T-cell (primary cell): ENCODE measurements around the gene ANKRD33B. TPM values are rescaled to one million over a fixed set of nuclear protein-coding genes. Genes with fewer than 3 reads are reported as not detected.

ENCODE experiments used
- ATAC-seq, 4 experiments: fragments of 200-7000 bp in 3 of 4; fragments of 150-1000 bp in 1 of 4; cut with Tn5 transposase; replicated peaks in 1 of 4; 1 replicate in 3 of 4; 2 replicates in 1 of 4; pipeline ENCODE4 v1.10.0; 2021; ENCODE audit warnings: moderate library complexity in 3 of 4, mild to moderate bottlenecking in 2 of 4, moderate number of reproducible peaks in 1 of 4
- CTCF ChIA-PET, 2 donors: fragments of 300-600 bp; sonication (Branson Sonifier 250); formaldehyde crosslinking; loops; one replicate each; lab custom pipeline; 2022; ENCODE audit warnings: antibody characterized with exemption in 2 of 2; lab: Charles Lee
- POLR2A ChIA-PET, 2 donors: fragments of 300-600 bp; sonication (Branson Sonifier 250); formaldehyde crosslinking; loops; one replicate each; lab custom pipeline; 2022; ENCODE audit warnings: antibody characterized with exemption in 2 of 2; lab: Charles Lee
- DNase-seq, 35 experiments: peaks; one replicate each; pipeline versions ENCODE4 v3.0.0 to v3.0.0-alpha.2; 2013 to 2023
- H3K27ac ChIP-seq: one replicate; pipeline ENCODE4 v1.5.1; 2013; ENCODE audit warnings: low read length
- H3K27me3 ChIP-seq, 2 experiments: replicated peaks in 1 of 2; 1 replicate in 1 of 2; 2 replicates in 1 of 2; pipeline versions ENCODE4 v1.6.1 to v1.7.0; 2013; ENCODE audit warnings: low read length in 1 of 2, mixed read lengths in 1 of 2; ENCODE audit not compliant: control insufficient read depth in 2 of 2, insufficient read depth in 2 of 2; ENCODE audit errors: extremely low read depth in 1 of 2
- H3K36me3 ChIP-seq, 2 donors: 1 replicate in 1 of 2; 2 replicates in 1 of 2; pipeline versions ENCODE4 v1.6.1 to v1.7.0; 2013; ENCODE audit warnings: low read length in 1 of 2; ENCODE audit not compliant: control insufficient read depth in 2 of 2, insufficient read depth in 1 of 2; ENCODE audit errors: extremely low read depth in 1 of 2
- H3K4me1 ChIP-seq, 2 experiments: 1 replicate in 1 of 2; 2 replicates in 1 of 2; pipeline versions ENCODE4 v1.6.1 to v1.7.0; 2013; ENCODE audit warnings: low read length in 2 of 2, mixed read lengths in 1 of 2; ENCODE audit not compliant: insufficient read depth in 2 of 2, control insufficient read depth in 1 of 2; ENCODE audit errors: extremely low read depth in 1 of 2
- H3K4me3 ChIP-seq, 2 donors: 1 replicate in 1 of 2; 2 replicates in 1 of 2; pipeline versions ENCODE4 v1.5.1 to v1.7.0; 2013; ENCODE audit warnings: mild to moderate bottlenecking in 2 of 2, low read length in 1 of 2, moderate library complexity in 1 of 2; ENCODE audit not compliant: control insufficient read depth in 1 of 2; ENCODE audit errors: extremely low read depth in 1 of 2
- H3K9me3 ChIP-seq: 2 replicates; pipeline ENCODE4 v1.7.0; 2013
- H3K27ac Mint-ChIP-seq, 2 donors: one replicate each; pipeline ENCODE4 v1.8.0; 2020 to 2021; ENCODE audit warnings: mild to moderate bottlenecking in 2 of 2, mixed read lengths in 2 of 2
- H3K27me3 Mint-ChIP-seq, 2 donors: one replicate each; pipeline ENCODE4 v1.8.0; 2021 to 2022; ENCODE audit warnings: mixed read lengths in 2 of 2
- H3K36me3 Mint-ChIP-seq: one replicate; pipeline ENCODE4 v1.8.0; 2021; ENCODE audit warnings: mixed read lengths
- H3K4me1 Mint-ChIP-seq, 3 donors: one replicate each; pipeline ENCODE4 v1.8.0; 2020 to 2022; ENCODE audit warnings: mixed read lengths in 3 of 3, mild to moderate bottlenecking in 1 of 3
- H3K4me3 Mint-ChIP-seq, 3 donors: one replicate each; pipeline ENCODE4 v1.8.0; 2020 to 2022; ENCODE audit warnings: mild to moderate bottlenecking in 3 of 3, mixed read lengths in 3 of 3, moderate library complexity in 3 of 3
- H3K9me3 Mint-ChIP-seq, 3 donors: one replicate each; pipeline ENCODE4 v1.8.0; 2020 to 2022; ENCODE audit warnings: mixed read lengths in 3 of 3
- WGBS: methylation state at CpG from one replicate; pipeline ENCODE4 v1.1.5; 2013; ENCODE audit warnings: missing lambda C conversion rate; ENCODE audit not compliant: insufficient coverage; 5-methylcytosine and 5-hydroxymethylcytosine counted together
- total RNA-seq, 35 experiments: library from RNA in 6 of 35; stranded (reverse) in 6 of 35; fragments of 120-200 nt in 1 of 35; gene quantifications; one replicate each; pipeline versions ENCODE4 v1.2.1 to v1.2.4 and lab custom pipeline; 2013 to 2026

The ANKRD33B gene
- total RNA-seq, 5 donors from 2014 or later (not counting 1 experiment from before 2014, with no cell fraction given), result 1.0 to 4.1 (median 2.4) TPM

DNA sequence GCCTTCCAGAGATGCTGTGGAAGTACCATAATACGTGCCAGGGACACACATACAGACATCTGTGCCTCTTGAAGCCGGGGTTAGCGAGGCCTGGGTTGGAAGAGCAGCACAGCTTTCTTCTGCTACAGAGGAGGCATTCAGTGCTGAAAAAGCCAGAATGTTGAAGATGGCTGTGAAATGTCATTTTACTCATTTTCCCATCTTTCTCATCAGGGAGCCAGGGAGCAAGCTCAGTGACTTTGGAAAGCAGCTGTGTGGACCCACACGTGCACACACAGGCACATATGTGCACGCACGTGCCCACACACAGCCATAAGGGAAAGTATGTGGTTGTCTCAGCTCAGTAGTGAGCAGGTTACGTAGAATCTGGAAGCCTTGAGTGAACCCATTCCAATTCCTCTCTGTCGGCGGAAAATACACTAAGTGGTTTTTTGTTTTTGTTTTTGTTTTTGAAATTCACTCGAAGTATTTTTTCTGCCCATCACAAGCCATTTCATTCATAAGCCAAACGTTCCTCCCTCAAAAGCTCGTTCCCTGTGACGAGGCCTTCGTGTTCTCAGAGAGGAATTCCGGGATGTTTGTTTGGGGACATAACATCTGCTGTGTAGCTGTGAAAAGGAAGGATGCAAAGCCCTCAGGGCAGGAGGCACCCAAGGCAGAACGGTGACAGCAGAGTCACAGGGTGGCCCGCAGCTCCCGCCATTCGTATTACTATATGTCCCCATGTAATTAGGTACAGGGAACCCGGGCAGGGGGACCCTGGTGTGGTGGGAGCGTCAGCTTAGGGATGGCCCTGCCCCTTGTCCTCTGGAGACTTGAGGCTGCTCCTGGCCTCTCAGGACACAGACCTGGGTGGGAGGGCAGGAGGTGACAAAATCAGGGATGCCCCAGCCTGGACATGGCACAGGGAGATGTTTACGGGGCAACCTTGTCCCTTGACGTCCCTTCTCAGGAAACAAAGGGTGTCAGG is 29.0 kb upstream of the ANKRD33B start:
- no peaks in the 10 kb centered on the region for H3K36me3 Mint-ChIP-seq
- H3K27me3 ChIP-seq, result peaks cover 0 to 65% of the 10 kb centered on the region in 2 experiments
- H3K36me3 ChIP-seq, result no peaks in the 10 kb centered on the region
- H3K9me3 Mint-ChIP-seq, result no peaks in the 10 kb centered on the region
- CTCF ChIA-PET, result interaction anchor here in 1 of 2 donors (0.6 kb wide), 1 partner anchor 148 kb away, joined by 3 read pairs; no protein-coding TSS in a partner anchor
- DNase-seq (no peak), ATAC-seq (no peak)
- POLR2A ChIA-PET, result no interaction called here
- no peak overlapping the region for H3K4me3 Mint-ChIP-seq
- WGBS, result 89% methylated on average over 13 of the region's 23 CpGs
- H3K4me1 ChIP-seq, result peaks cover 0 to 12% of the 10 kb centered on the region in 2 experiments
- peaks cover 12 to 18% (median 17%) of the 10 kb centered on the region in 3 donors for H3K4me1 Mint-ChIP-seq
- no peak overlapping the region for H3K4me3 ChIP-seq
- H3K27me3 Mint-ChIP-seq, result peaks cover 21 to 35% of the 10 kb centered on the region in 2 donors
- H3K27ac Mint-ChIP-seq, result no peak overlapping the region
- no peaks in the 10 kb centered on the region for H3K9me3 ChIP-seq
- no peak overlapping the region for H3K27ac ChIP-seq

DNA sequence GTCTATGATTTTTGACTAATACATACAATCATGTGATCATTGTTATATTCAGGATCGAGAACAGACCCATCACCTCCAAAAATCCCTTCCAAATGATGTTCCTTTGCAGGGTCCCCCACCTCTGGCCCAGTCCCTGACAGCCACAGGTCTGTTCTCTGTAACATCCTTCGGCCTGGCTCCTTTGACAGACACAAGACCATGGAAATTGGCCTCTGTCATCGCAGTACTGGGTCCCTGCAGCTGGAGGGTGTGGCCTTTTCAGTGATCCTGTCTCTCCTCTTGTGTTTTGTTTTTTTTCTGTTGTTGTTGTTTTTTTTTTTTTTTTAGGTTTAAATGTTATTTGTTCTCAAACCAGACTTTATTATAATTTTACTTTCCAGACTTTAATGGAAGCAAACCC is 27.4 kb upstream of the ANKRD33B start:
- Histone ChIP-seq H3K9me3 (no peaks in the 10 kb centered on the region), H3K27ac (no peak overlapping the region), H3K36me3 (no peaks in the 10 kb centered on the region), H3K4me1 (peaks cover 0 to 12% of the 10 kb centered on the region in 2 experiments), H3K27me3 (peaks cover 0 to 65% of the 10 kb centered on the region in 2 experiments), H3K4me3 (no peak overlapping the region)
- WGBS, result 71% methylated on average over 1 of the region's 3 CpGs
- DNase-seq, result no peak
- ATAC-seq, result no peak
- Mint-ChIP-seq H3K36me3 (no peaks in the 10 kb centered on the region), H3K27ac (no peak overlapping the region), H3K4me1 (peaks cover 12 to 18% (median 17%) of the 10 kb centered on the region in 3 donors), H3K9me3 (no peaks in the 10 kb centered on the region), H3K27me3 (peaks cover 20 to 35% of the 10 kb centered on the region in 2 donors), H3K4me3 (peak overlapping the region in 2 of 3 donors; percentile 59 to 77)
- ChIA-PET POLR2A (no interaction called here), CTCF (no interaction called here)

DNA sequence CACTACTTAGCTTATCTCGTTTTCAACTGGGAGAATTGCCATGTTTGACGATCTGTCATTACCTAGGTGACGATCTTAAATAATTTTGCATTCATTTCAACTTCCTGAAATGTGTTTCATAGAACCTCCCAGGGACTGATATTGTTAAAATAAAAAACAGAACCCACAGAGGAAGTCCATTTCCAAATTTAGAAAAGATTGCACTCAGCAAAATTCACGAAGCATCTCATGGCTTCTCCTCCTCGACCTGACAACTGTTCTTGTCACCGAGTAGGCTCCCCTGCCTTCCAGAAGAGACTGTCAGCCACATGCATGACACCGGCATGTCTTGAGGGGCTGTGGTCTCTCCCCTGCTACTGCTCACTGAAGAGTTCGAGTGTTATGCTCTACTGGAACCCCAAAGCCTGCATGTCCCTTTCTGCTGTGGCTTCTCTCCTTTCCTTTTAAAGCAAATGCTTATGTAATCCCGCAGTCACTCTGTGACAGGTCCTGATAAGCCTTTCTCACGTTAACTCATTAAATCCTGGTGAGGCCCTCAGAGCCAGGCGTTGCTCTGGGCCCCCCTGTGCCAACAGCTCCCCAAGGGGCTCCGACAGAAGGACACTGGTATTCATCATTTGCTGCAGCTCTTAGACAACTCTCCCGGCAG is 26.8 kb upstream of the ANKRD33B start:
- Mint-ChIP-seq H3K4me1 (peaks cover 12 to 18% (median 17%) of the 10 kb centered on the region in 3 donors), H3K27me3 (peaks cover 20 to 30% of the 10 kb centered on the region in 2 donors), H3K36me3 (no peaks in the 10 kb centered on the region), H3K27ac (peak overlapping the region in 1 of 2 donors; percentile 25), H3K9me3 (no peaks in the 10 kb centered on the region), H3K4me3 (peak overlapping the region; percentile 44 to 77 (median 59))
- Histone ChIP-seq H3K27me3 (peaks cover 0 to 63% of the 10 kb centered on the region in 2 experiments), H3K9me3 (no peaks in the 10 kb centered on the region), H3K4me3 (no peak overlapping the region), H3K4me1 (peaks cover 0 to 12% of the 10 kb centered on the region in 2 experiments), H3K36me3 (no peaks in the 10 kb centered on the region), H3K27ac (no peak overlapping the region)
- ATAC-seq (peak in 3 of 4 experiments; percentile 27 to 45 (median 35)), DNase-seq (peak in 1 of 35 experiments; percentile 4)
- ChIA-PET POLR2A (no interaction called here), CTCF (no interaction called here)
- 18% methylated on average over 11 of the region's 13 CpGs for WGBS

DNA sequence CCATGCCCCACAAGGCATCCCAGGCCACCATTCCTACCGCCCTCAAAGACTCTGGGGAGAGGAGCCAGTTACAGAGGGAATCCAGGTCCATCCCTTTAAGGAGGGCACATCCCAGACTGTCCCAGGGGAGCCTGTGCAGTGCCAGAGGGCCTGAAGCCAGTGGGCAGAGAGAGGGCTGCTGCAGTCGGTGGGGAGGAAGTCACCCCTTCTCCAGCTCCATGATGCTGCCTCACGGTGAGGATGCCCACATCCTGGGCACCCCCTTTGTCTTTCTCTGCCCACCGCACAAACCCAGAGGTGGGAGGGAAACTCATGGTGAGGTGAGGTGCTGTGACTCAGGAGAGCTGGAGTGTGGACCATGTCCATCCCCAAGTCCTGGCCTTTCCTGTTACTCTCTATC is 26.2 kb upstream of the ANKRD33B start:
- Histone ChIP-seq H3K27ac (no peak overlapping the region), H3K27me3 (peaks cover 0 to 60% of the 10 kb centered on the region in 2 experiments), H3K4me3 (no peak overlapping the region), H3K9me3 (no peaks in the 10 kb centered on the region), H3K4me1 (peaks cover 0 to 12% of the 10 kb centered on the region in 2 experiments), H3K36me3 (no peaks in the 10 kb centered on the region)
- Mint-ChIP-seq H3K27ac (no peak overlapping the region), H3K9me3 (no peaks in the 10 kb centered on the region), H3K4me1 (peaks cover 12 to 18% (median 17%) of the 10 kb centered on the region in 3 donors), H3K4me3 (peak overlapping the region in 1 of 3 donors; percentile 77), H3K27me3 (peaks cover 23 to 30% of the 10 kb centered on the region in 2 donors), H3K36me3 (no peaks in the 10 kb centered on the region)
- POLR2A ChIA-PET, result no interaction called here
- CTCF ChIA-PET, result no interaction called here
- ATAC-seq, result peak; percentile 31 to 46 (median 40)
- DNase-seq, result no peak
- WGBS, result no CpG with 5 or more reads among the region's 4 CpGs

DNA sequence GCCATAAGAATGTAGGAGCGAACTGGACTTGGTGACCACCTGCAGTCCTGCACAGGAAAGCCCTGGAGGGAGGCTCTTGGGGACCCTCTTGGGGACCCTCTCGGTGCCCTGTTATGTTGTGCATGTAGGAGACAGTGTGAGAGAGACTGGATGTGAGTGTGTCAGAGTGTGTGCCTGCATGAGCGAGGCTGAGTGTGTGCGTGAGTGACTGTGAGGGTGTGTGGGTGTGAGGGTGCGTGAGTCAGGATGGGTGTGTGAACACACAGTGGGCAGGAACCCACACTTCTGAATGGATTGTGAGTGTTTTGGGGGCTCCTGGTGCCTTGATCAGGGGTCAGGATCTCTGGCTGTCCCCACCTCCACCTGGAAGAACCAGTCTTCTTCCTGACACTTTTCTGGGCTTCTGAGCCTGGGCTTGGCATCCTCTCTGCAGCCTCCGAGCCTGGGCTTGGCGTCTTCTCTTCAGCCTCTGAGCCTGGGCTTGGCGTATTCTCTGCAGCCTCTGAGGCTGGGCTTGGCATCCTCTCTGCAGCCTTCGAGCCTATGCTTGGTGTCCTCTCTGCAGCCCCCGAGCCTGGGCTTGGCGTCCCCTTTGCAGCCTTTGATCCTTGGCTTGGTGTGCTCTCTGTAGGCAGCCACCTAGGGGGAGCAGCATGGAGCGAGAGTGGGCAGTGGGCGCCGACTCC is 25.6 kb upstream of the ANKRD33B start:
- Histone ChIP-seq H3K4me1 (peaks cover 0 to 12% of the 10 kb centered on the region in 2 experiments), H3K4me3 (no peak overlapping the region), H3K36me3 (no peaks in the 10 kb centered on the region), H3K9me3 (no peaks in the 10 kb centered on the region), H3K27me3 (peaks cover 0 to 57% of the 10 kb centered on the region in 2 experiments), H3K27ac (no peak overlapping the region)
- DNase-seq (no peak), ATAC-seq (peak in 1 of 4 experiments; percentile 6)
- 84% methylated on average over 9 of the region's 14 CpGs for WGBS
- H3K9me3 Mint-ChIP-seq, result no peaks in the 10 kb centered on the region
- POLR2A ChIA-PET, result no interaction called here
- peaks cover 20 to 27% of the 10 kb centered on the region in 2 donors for H3K27me3 Mint-ChIP-seq
- no peak overlapping the region for H3K4me3 Mint-ChIP-seq
- H3K36me3 Mint-ChIP-seq, result no peaks in the 10 kb centered on the region
- CTCF ChIA-PET, result no interaction called here
- peaks cover 12 to 18% (median 17%) of the 10 kb centered on the region in 3 donors for H3K4me1 Mint-ChIP-seq
- H3K27ac Mint-ChIP-seq, result no peak overlapping the region
